HG02885 (cell line): Measurements from ENCODE around the gene SIK3.
A peak's percentile ranks its signal among the peaks of the same experiment; 100 is the strongest.

ENCODE experiments used
- ATAC-seq: cut with Tn5 transposase; IDR thresholded peaks from one replicate; pipeline ENCODE4 v1.9.1; 2021; ENCODE audit warnings: mild to moderate bottlenecking; ENCODE audit not compliant: unreplicated experiment, poor library complexity

The SIK3 gene

GRCh38 chr11:117081908-117082307 lies 16.3 kb downstream of the SIK3 start:
- ATAC-seq: no peak

GRCh38 chr11:117080370-117080769 lies 17.9 kb downstream of the SIK3 start:
- ATAC-seq: no peak

DNA sequence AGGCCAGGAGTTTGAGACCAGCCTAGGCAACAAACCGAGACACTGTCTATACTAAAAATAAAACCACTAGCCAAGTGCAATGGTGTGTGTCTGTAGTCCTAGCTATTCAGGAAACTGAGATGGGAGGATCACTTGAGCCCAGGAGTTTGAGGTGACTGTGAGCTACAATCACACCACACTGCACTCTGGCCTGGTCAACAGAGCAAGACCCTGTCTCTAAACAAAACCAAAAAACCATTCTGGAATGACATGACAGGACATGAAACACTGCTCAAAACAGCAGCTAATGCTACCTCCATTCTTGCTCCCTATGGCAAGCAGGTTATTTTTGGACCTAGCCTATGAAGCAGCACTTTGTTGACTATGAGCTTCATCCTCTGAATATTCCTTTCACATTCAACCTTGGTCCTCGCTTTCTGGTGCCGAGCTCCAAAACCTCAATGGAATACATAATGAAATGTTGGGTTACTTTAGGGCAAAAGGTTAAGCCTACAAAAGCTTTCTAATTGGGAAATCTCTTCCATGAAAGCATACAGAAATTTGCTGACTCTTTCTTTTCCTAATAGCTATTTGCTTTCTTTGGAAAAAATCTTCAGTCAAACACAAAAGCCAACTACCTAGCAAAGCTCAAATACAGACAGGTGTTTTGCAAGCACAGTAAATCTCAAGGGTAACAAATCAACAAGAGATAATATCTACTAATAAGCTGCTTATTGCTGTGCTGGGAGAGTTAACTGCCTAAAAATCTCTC lies 21.1 kb downstream of the SIK3 start:
- ATAC-seq: peak; percentile 46

DNA sequence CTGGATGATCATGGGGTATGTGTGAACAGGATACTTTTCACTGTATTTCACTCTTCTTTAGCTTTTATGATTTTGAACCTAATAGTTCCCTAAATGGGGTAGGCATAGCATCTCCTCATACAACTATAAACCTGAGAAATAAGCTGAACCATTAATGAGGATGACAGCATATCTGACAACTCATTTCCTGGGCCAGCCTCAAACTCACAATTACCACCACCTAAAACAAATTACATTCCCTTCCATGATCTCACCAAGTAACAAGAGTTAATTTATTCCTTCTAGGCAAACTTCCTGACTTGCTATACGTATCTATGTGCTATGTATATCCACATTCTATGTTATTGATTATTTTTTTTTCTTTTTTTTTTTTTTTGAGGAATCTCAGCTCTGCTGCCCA lies 23.0 kb downstream of the SIK3 start:
- ATAC-seq: no peak

DNA sequence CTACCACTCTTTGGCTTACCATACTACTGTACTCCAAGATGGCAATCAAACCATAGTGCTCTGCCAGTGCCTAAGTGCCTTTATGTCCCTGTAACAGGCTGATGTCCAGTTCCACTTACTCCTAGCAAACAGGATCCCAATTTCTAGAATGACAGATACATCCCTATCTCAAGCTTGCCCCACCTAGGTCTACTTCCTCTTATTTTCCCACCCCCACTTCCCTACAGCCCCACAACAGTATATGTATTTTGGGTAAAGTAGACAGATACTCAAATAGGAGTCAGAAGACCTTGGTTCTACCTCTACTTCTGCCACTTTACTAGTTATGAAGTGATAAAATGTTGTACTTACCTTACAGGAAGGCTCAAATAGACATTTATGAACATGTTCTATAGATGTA lies 24.1 kb downstream of the SIK3 start:
- ATAC-seq: no peak

DNA sequence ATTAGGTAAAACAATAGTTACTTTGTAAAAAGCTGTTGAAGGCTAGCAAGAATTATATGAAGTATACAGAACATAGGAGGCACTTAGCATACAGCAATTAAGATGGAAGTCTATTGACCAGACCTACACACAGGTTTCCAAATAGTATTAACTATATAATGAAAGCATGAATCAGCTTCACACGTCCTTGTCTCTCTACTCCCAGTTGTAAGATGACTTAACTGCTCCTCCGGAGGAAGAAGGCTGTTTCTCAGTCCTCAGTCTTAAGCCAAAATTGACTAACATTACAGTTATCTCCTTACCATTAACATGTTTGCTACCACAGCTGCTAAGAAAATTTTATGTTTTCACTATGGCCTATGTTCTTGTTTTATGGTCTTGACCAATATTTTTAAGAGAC lies 24.7 kb downstream of the SIK3 start:
- ATAC-seq: no peak

DNA sequence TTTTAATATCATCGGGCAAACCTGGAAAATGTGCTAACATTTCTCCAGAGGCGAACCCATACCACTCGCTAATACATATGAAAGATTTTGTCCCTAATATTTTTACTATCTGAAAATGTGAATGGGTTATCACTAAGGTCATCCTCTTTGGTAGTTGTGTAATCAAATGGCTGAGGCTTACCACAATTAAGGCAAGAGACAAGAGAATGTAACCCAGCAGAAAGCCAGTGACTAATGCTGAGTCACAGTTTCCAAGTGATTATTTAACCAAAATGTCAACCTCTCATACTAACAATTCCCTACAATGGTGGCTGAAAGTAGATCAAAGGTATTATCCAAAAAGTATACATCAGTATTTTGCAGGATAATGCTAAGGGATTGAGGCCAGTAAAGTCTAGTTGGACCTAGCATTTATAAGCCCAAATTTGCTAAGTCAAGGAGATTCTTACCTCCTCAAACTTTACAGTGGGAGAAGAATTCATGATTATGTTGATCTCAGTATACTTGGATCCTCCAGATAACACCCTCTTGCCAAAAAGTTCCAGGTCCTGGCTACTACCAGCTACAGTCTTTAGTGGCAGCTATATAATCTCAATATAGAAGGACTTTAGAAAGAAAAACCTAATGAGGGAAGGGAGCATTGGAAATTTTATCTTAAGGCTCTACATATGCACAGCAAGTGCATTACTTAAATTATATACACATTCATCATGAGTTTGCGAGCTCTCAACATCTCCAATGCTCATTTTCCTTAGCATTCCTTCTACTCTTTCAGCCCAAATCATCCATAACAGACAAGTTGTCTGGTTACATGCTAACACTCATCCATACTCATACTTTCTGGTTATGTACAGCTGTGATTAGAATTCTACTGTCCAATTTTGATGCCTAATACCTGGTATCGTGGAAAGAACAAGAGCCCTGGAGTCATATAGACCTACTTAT lies 25.4 kb downstream of the SIK3 start:
- ATAC-seq: no peak

GRCh38 chr11:117071344-117071787 lies 26.9 kb downstream of the SIK3 start:
- ATAC-seq: no peak

DNA sequence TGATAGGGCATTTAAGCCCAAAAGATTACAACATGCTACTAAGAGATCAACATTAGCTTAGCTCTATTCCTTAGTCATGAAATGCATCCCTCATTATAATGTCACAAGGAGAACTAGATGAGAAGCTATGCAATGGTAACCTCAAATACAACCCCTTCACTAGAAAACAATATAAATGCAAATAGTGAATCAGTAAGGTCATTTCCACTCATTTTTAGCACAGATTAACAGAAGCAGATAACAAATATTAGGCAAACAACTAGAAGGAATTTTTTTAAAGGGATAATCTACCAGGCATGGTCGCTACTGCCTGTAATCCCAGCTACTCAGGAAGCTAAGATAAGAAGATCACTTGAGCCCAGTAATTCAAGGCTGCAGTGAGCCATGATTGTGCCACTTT lies 28.2 kb downstream of the SIK3 start:
- ATAC-seq: no peak

DNA sequence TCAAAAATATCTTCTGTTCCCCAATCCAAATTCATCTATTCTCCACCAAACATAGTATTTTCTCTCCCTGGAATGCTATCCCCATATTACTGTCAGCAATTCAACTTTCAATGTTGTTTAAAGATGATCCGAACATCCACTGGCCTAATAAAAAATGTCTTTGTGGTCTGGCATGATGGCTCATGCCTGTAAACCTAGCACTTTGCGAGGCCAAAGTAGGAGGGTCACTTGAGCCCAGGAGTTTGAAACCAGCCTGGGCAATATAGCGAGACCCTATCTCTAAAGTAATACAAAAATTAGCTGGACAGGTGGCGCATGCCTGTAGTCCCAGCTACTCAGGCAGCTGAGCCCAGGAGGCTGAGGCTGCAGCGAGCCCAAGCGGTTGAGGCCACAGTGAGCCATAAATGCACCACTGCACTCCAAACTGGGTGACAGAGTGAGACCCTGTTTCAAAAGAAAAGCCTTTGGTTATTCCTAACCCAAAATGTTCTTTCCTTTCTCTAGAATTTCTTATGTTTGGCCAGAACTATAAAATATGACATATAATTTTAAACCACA lies 29.8 kb downstream of the SIK3 start:
- ATAC-seq: no peak

- no peak for ATAC-seq
Observed at GRCh38 chr11:117066959-117067358, 31.3 kb downstream of the SIK3 start.

GRCh38 chr11:117064275-117064674 lies 34.0 kb downstream of the SIK3 start:
- no peak for ATAC-seq

- ATAC-seq: no peak
Observed at GRCh38 chr11:117062498-117062897, 35.7 kb downstream of the SIK3 start.

DNA sequence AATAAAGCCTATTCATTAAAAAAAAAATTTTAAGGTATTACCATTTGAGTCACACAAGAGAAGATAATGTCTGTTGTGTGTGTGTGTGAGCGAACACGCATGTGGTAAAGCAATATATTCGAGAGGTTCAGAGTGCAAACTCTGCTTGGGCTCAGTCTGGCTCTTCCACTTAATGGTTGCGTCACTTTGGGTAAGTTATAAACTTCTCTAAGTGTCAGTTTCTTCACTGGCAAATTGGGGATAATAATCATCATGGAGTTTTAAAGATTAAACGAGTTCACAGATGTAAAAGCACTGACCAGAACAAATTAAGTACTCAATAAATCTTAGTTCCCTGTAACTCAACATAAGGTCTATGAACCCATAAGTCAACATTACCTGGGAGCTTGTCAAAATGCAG lies 37.0 kb downstream of the SIK3 start:
- ATAC-seq: no peak

- ATAC-seq: no peak
Observed at GRCh38 chr11:117059611-117060148, 38.5 kb downstream of the SIK3 start.

DNA sequence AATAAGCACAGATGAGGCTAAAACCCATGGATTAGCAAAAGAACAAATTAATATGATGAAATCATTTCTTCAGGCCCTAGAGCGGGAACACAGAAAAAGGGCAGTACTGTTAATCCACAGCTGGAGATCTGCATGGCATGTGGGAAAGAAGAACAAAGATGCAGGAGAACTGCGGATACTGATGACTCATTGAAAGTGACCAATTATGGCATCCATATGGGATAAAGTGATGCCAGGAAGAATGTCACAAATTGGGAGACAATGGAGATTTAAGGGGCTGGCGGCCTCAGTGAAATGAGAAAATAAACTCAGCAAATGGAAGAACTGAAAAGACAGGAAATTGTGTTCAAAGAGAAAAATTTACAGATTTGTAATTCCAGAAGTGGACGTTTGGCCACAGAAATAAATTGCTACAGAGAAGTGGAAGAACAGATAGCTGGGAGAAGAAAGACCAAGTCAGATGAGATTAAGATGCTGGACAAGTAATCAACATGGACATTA lies 39.4 kb downstream of the SIK3 start:
- no peak for ATAC-seq

DNA sequence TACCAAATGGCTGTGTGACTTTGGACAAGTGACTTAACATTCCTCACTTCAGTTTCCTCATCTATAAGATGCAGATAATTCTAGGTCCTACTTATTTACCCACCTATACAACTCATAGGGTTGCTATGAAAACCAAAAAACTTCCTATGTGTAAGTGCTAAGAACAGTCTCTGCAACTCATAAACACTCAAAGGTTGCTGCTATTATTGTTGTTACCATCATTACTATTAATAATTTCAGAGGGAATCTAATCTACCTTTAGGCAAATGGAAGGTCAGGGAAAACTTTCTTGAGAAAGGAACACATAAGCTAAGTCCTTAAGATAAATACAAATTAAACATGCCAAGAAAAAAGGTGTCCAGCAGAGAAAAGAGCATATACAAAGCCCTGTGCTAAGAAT lies 40.5 kb downstream of the SIK3 start:
- ATAC-seq: no peak

GRCh38 chr11:117057317-117057716 lies 40.9 kb downstream of the SIK3 start:
- ATAC-seq: no peak

DNA sequence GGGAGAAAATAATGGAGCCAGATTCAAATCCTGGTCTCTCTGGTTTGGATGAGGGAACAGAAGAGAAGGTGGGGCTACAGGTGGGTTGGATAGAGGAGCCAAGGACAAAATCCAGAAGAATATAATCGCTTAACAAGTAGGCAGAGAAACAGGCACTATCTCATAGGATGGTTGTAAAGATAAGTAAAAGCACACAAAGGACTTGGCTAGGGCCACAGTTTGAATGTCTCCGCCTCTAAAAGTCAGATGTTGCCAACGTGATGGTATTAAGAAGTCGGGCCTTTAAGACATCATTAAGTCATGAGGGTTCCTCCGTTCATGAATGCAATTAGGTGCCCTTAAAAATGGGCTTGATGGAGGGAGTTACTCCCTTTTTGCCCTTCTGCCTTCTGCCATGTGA lies 42.8 kb downstream of the SIK3 start:
- no peak for ATAC-seq

- ATAC-seq: no peak
Observed at GRCh38 chr11:117054382-117054781, 43.8 kb downstream of the SIK3 start.
